GM12878 (cell line): ENCODE measurements around the gene ZDHHC18. TPM values are rescaled to one million over a fixed set of nuclear protein-coding genes. Genes with fewer than 3 reads are reported as not detected.

ENCODE experiments used
- ATAC-seq: fragments of 200-7000 bp; cut with Tn5 transposase; 3 replicates; pipeline ENCODE4 v1.9.1; 2020; ENCODE audit warnings: mild to moderate bottlenecking, moderate library complexity
- BruUV-seq: library from RNA; stranded (reverse); fragments of 400-500 nt; replicated peaks from 2 replicates; lab custom pipeline; 2021; lab: Mats Ljungman, UMichigan
- CTCF ChIA-PET: fragments of 300-600 bp; sonication (Branson Sonifier 250); formaldehyde crosslinking; extraction: SDS; loops from one replicate; lab custom pipeline; 2021; ENCODE audit warnings: inconsistent platforms; lab: Yijun Ruan, JAX
- POLR2A ChIA-PET: fragments of 350-600 bp; formaldehyde crosslinking; extraction: SDS; loops from one replicate; lab custom pipeline; 2021; ENCODE audit warnings: inconsistent platforms; lab: Charles Lee
- RAD21 ChIA-PET: fragments of 300-600 bp; sonication (Branson Sonifier 250); formaldehyde crosslinking; loops from one replicate; lab custom pipeline; 2023; ENCODE audit warnings: antibody characterized with exemption; ENCODE audit not compliant: unreplicated experiment; lab: Charles Lee
- SMC1A ChIA-PET: fragments of 300-600 bp; sonication (Branson Sonifier 250); formaldehyde crosslinking; loops from one replicate; lab custom pipeline; 2023; ENCODE audit not compliant: unreplicated experiment, uncharacterized antibody; lab: Charles Lee
- DNase-seq: peaks from one replicate; pipeline ENCODE4 v3.0.0-alpha.2; 2011; ENCODE audit warnings: low read depth, low spot score
- FAIRE-seq: peaks from 3 replicates; lab custom pipeline; 2011; peaks lifted over from hg19 to GRCh38; lab: Jason Lieb, UNC
- H2AFZ ChIP-seq: 2 replicates; pipeline ENCODE4 v1.6.0; 2011; ENCODE audit warnings: low read depth, low read length, control low read depth; ENCODE audit not compliant: control insufficient read depth
- H3K27ac ChIP-seq: 2 replicates; pipeline ENCODE4 v1.5.1; 2011; ENCODE audit warnings: control low read depth; ENCODE audit not compliant: control insufficient read depth, insufficient read depth
- H3K27me3 ChIP-seq, 2 experiments: replicated peaks in 1 of 2; 2 replicates each; pipeline versions ENCODE4 v1.6.0 to v1.6.1; 2011; ENCODE audit warnings: low read length in 1 of 2; ENCODE audit not compliant: control insufficient read depth in 2 of 2, insufficient read depth in 2 of 2
- H3K36me3 ChIP-seq, 2 experiments: 2 replicates each; pipeline ENCODE4 v1.5.1; 2011; ENCODE audit warnings: low read length in 1 of 2; ENCODE audit not compliant: control insufficient read depth in 2 of 2, insufficient read depth in 2 of 2
- H3K4me1 ChIP-seq: 2 replicates; pipeline ENCODE4 v1.6.1; 2011; ENCODE audit warnings: mild to moderate bottlenecking, low read length, moderate library complexity, mixed read lengths; ENCODE audit not compliant: control insufficient read depth, insufficient read depth
- H3K4me2 ChIP-seq: 2 replicates; pipeline ENCODE4 v1.6.0; 2011; ENCODE audit warnings: control low read depth; ENCODE audit not compliant: control insufficient read depth, insufficient read depth
- H3K4me3 ChIP-seq: fragments of 200-600 bp; sonication (generic); 2 replicates; pipeline ENCODE4 v1.5.1; 2016
- H3K79me2 ChIP-seq: 2 replicates; pipeline ENCODE4 v1.6.0; 2011; ENCODE audit warnings: low read length; ENCODE audit not compliant: control insufficient read depth, insufficient read depth
- H3K9ac ChIP-seq: 2 replicates; pipeline ENCODE4 v1.8.0; 2011; ENCODE audit warnings: low read length, control low read depth, mixed read lengths; ENCODE audit not compliant: control insufficient read depth, insufficient read depth
- H3K9me3 ChIP-seq: replicated peaks from 3 replicates; pipeline ENCODE4 v1.5.1; 2011; ENCODE audit warnings: mild to moderate bottlenecking, low read length; ENCODE audit not compliant: control insufficient read depth, insufficient read depth
- H4K20me1 ChIP-seq: 2 replicates; pipeline ENCODE4 v1.6.0; 2011; ENCODE audit not compliant: control insufficient read depth, insufficient read depth
- CHD1 ChIP-seq: IDR thresholded peaks from 2 replicates; pipeline ENCODE4 v1.6.1; 2012; ENCODE audit warnings: low read depth, low read length, improper control_type of control experiment
- CHD2 ChIP-seq: IDR thresholded peaks from 2 replicates; pipeline ENCODE4 v1.6.1; 2011; ENCODE audit warnings: low read depth, low read length, improper control_type of control experiment, borderline replicate concordance
- EGR1 ChIP-seq, 2 experiments: IDR thresholded peaks; 1 replicate in 1 of 2; 2 replicates in 1 of 2; pipeline ENCODE4 v1.6.1; 2011 to 2012; ENCODE audit warnings: low read depth in 2 of 2, low read length in 2 of 2, borderline replicate concordance in 1 of 2, mild to moderate bottlenecking in 1 of 2, moderate library complexity in 1 of 2
- HDAC6 ChIP-seq: fragments of 200-600 bp; sonication (generic); IDR thresholded peaks from one replicate; pipeline ENCODE4 v1.8.0; 2017; ENCODE audit warnings: antibody characterized with exemption; ENCODE audit not compliant: unreplicated experiment
- IKZF2 ChIP-seq, 2 experiments: fragments of 450-650 bp; IDR thresholded peaks; 2 replicates each; pipeline ENCODE4 v1.6.1; 2017; ENCODE audit warnings: mild to moderate bottlenecking in 2 of 2, moderate library complexity in 2 of 2
- KLF5 ChIP-seq: fragments of 450-650 bp; IDR thresholded peaks from 2 replicates; pipeline ENCODE4 v1.6.1; 2014; ENCODE audit warnings: mild to moderate bottlenecking; ENCODE audit not compliant: partially characterized antibody
- RAD51 ChIP-seq: fragments of 450-650 bp; IDR thresholded peaks from 2 replicates; pipeline ENCODE4 v1.6.1; 2016; ENCODE audit warnings: moderate library complexity, mild to moderate bottlenecking, inconsistent platforms
- SUZ12 ChIP-seq: fragments of 200-600 bp; sonication (generic); IDR thresholded peaks from one replicate; pipeline ENCODE4 v1.6.1; 2018; ENCODE audit warnings: antibody characterized with exemption, mild to moderate bottlenecking; ENCODE audit not compliant: unreplicated experiment
- whole genome bisulfite sequencing: methylation state at CpG from one replicate; pipeline ENCODE4 v1.1.6; 2016; ENCODE audit warnings: low lambda C conversion rate; ENCODE audit not compliant: insufficient replicate concordance, insufficient coverage; ENCODE audit errors: missing lambda C conversion rate; 5-methylcytosine and 5-hydroxymethylcytosine counted together
- in situ Hi-C: fragments of 300-500 bp; cut with MboI; formaldehyde crosslinking; loops from 9 replicates; pipeline ENCODE4 v1.14.3; 2018; ENCODE audit warnings: mixed read lengths
- intact Hi-C: fragments of 100-400 bp; cut with micrococcal nuclease; formaldehyde crosslinking; loops from one replicate; pipeline ENCODE4 v1.14.2; 2022; ENCODE audit not compliant: unreplicated experiment
- polyA plus RNA-seq, 11 experiments: library from polyadenylated mRNA; depleted of rRNA in 4 of 11; unstranded in 6 of 11; stranded (reverse) in 5 of 11; fragments of >200 nt; fragmentation: Nextera tagmentation in 4 of 11; fragmentation: Illumina TruSeq in 1 of 11; extraction: Ambion mirVana in 4 of 11; extraction: Trizol in 1 of 11; gene quantifications; 1 replicate in 1 of 11; 2 replicates in 10 of 11; pipeline versions ENCODE4 v1.2.1 to v1.2.3, GENCODE V29; 2011 to 2016; ENCODE audit warnings: inconsistent platforms in 2 of 11, missing spikeins in 2 of 11, low read depth in 1 of 11
- total RNA-seq, 4 experiments: library from RNA; depleted of rRNA in 3 of 4; stranded (reverse); fragments of >200 nt in 3 of 4; fragmentation: Illumina TruSeq in 1 of 4; extraction: Trizol in 1 of 4; gene quantifications; 2 replicates each; pipeline versions ENCODE4 v1.2.1 to v1.2.3, GENCODE V29; 2013 to 2021
- TF ChIP-seq, protein P1 (sequence below): IDR thresholded peaks from 2 replicates; pipeline ENCODE4 v1.6.1; 2012; ENCODE audit warnings: low read depth, low read length, improper control_type of control experiment
- TF ChIP-seq, protein P2 (sequence below): fragments of 150-350 bp; IDR thresholded peaks from 2 replicates; pipeline ENCODE4 v1.6.1; 2016; ENCODE audit warnings: low read depth, low read length
- TF ChIP-seq, protein P3 (sequence below): fragments of 450-650 bp; formaldehyde crosslinking; IDR thresholded peaks from 2 replicates; pipeline ENCODE4 v1.4.0; 2020; ENCODE audit warnings: mild to moderate bottlenecking, moderate library complexity

ZDHHC18 gene
- total and polyA plus RNA-seq, 10 of the 15 experiments (the other 5 are each of a cell fraction or from before 2014, with no cell fraction given) = 0.40 to 81.2 (median 21.3) TPM

DNA sequence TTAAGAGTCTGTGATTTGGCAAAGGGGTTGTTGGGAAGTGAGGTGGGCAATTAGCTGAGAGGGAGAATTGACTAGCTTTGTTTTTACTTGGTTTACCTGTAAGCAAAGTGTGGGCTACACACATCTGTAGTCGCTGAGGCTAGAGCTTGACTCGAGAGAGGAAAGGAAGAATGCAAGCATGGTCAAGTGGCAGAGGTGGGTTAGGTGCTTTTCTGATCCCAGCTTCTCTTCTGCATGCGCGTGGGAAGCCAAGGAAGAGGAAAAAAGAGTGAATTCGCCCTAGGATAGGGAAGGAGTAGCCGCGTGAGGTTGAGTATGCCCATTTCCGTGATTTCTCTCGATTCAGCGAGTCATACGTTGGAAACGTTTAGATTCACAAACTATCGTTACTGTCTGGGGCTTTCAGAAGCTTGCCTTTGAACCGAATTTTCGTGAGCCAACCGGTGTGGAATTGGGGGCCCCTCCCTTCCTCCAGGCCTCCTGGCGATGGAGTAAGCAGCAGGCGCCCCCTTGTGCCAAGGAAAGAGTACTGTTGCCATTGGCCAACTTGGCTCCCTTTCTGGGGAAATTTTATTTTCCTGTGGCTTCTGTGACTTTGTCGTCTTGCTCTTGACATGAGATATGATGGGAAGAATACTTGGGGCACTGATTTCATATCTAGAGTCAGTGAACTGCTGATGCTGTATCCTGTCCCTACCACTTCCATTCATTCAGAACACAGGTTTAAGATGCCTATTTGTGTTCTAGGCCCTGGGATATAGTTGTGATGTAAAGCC lies 37.5 kb upstream of the ZDHHC18 start:
- peak; percentile 43 for ATAC-seq
- BruUV-seq = TSS peak; percentile 69
- TF ChIP-seq IKZF2 (IDR thresholded peaks at IDR 0.05) (peak; percentile 60 to 69), SUZ12 (no peak), RAD51 (no peak), CHD1 (no peak), CHD2 (no peak), HDAC6 (no peak), EGR1 (IDR thresholded peaks at IDR 0.05; ENCODE audit: borderline replicate concordance in 1 of 2, low read depth in 2 of 2, low read length in 2 of 2) (no peak), KLF5 (no peak)
- TF ChIP-seq, protein P1, sequence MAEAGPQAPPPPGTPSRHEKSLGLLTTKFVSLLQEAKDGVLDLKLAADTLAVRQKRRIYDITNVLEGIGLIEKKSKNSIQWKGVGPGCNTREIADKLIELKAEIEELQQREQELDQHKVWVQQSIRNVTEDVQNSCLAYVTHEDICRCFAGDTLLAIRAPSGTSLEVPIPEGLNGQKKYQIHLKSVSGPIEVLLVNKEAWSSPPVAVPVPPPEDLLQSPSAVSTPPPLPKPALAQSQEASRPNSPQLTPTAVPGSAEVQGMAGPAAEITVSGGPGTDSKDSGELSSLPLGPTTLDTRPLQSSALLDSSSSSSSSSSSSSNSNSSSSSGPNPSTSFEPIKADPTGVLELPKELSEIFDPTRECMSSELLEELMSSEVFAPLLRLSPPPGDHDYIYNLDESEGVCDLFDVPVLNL = no peak
- TF ChIP-seq, protein P2, sequence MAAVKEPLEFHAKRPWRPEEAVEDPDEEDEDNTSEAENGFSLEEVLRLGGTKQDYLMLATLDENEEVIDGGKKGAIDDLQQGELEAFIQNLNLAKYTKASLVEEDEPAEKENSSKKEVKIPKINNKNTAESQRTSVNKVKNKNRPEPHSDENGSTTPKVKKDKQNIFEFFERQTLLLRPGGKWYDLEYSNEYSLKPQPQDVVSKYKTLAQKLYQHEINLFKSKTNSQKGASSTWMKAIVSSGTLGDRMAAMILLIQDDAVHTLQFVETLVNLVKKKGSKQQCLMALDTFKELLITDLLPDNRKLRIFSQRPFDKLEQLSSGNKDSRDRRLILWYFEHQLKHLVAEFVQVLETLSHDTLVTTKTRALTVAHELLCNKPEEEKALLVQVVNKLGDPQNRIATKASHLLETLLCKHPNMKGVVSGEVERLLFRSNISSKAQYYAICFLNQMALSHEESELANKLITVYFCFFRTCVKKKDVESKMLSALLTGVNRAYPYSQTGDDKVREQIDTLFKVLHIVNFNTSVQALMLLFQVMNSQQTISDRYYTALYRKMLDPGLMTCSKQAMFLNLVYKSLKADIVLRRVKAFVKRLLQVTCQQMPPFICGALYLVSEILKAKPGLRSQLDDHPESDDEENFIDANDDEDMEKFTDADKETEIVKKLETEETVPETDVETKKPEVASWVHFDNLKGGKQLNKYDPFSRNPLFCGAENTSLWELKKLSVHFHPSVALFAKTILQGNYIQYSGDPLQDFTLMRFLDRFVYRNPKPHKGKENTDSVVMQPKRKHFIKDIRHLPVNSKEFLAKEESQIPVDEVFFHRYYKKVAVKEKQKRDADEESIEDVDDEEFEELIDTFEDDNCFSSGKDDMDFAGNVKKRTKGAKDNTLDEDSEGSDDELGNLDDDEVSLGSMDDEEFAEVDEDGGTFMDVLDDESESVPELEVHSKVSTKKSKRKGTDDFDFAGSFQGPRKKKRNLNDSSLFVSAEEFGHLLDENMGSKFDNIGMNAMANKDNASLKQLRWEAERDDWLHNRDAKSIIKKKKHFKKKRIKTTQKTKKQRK = no peak
- TF ChIP-seq, protein P3, sequence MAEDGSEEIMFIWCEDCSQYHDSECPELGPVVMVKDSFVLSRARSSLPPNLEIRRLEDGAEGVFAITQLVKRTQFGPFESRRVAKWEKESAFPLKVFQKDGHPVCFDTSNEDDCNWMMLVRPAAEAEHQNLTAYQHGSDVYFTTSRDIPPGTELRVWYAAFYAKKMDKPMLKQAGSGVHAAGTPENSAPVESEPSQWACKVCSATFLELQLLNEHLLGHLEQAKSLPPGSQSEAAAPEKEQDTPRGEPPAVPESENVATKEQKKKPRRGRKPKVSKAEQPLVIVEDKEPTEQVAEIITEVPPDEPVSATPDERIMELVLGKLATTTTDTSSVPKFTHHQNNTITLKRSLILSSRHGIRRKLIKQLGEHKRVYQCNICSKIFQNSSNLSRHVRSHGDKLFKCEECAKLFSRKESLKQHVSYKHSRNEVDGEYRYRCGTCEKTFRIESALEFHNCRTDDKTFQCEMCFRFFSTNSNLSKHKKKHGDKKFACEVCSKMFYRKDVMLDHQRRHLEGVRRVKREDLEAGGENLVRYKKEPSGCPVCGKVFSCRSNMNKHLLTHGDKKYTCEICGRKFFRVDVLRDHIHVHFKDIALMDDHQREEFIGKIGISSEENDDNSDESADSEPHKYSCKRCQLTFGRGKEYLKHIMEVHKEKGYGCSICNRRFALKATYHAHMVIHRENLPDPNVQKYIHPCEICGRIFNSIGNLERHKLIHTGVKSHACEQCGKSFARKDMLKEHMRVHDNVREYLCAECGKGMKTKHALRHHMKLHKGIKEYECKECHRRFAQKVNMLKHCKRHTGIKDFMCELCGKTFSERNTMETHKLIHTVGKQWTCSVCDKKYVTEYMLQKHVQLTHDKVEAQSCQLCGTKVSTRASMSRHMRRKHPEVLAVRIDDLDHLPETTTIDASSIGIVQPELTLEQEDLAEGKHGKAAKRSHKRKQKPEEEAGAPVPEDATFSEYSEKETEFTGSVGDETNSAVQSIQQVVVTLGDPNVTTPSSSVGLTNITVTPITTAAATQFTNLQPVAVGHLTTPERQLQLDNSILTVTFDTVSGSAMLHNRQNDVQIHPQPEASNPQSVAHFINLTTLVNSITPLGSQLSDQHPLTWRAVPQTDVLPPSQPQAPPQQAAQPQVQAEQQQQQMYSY (CRISPR knock-in tag) = no peak

More for the DNA sequence above, 37.5 kb upstream of the ZDHHC18 start:
- H3K4me2 ChIP-seq = peak overlapping the region; percentile 78
- in situ Hi-C loops (loop anchor here (5.0 kb wide), 1 partner anchor 182 kb away; no protein-coding TSS in a partner anchor), intact Hi-C loops (loop anchor here (1.0 to 5.0 kb wide), 4 partner anchors 112 to 287 kb away; no protein-coding TSS in a partner anchor)
- peaks cover 23% of the 10 kb centered on the region for H3K79me2 ChIP-seq
- H3K27ac ChIP-seq = peak overlapping the region; percentile 99
- H3K4me3 ChIP-seq = peak overlapping the region; percentile 72
- no peaks in the 10 kb centered on the region; a peak in 3 of 4 replicates for H3K36me3 ChIP-seq
- ChIA-PET CTCF (interaction anchor here (0.6 to 7.6 kb wide), 71 partner anchors 10 to 1518 kb away, joined by 3 to 450 read pairs (median 5); no protein-coding TSS in a partner anchor), RAD21 (interaction anchor here (0.6 to 6.4 kb wide), 38 partner anchors 12 to 288 kb away, joined by 3 to 262 read pairs (median 8); partner anchors contain the start of gene GPN2), POLR2A (interaction anchor here (0.6 to 5.1 kb wide), 26 partner anchors 8 to 288 kb away, joined by 3 to 69 read pairs (median 6); partner anchors contain the start of gene ARID1A), SMC1A (interaction anchor here (0.7 to 9.3 kb wide), 36 partner anchors 8 to 288 kb away, joined by 3 to 268 read pairs (median 8); no protein-coding TSS in a partner anchor)
- peaks cover 43% of the 10 kb centered on the region for H3K4me1 ChIP-seq
- H3K27me3 ChIP-seq = no peaks in the 10 kb centered on the region
- H4K20me1 ChIP-seq = no peaks in the 10 kb centered on the region
- DNase-seq (peak; percentile 59), FAIRE-seq (peak; percentile 27)
- H2AFZ ChIP-seq = peak overlapping the region; percentile 3; the same call in 1 of the 2 replicates
- peak overlapping the region; percentile 93 for H3K9ac ChIP-seq
- WGBS = under 1% methylated on average over 19 of the region's 19 CpGs
- H3K9me3 ChIP-seq = no peaks in the 10 kb centered on the region
